ENCODE data around the gene HIF1A.

DNA sequence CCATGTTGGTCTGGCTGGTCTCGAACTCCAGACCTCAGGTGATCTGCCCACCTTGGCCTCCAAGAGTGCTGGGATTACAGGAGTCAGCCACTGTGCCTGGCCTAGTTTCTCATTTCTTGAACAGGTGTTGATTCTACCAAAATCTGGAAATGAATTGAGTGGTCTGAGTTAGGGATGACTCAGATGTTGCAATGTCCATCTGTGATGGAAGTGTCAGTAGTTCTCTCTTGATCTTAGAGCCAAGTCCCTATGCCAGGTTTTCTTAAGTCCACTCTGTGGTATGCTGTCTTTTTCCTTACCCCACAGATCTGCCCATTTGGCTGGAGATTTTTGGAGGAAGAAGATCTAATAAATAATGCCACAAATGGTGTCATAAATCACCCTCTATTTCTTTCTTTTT is 79.5 kb downstream of the HIF1A start:
- TF ChIP-seq GABPA (IDR thresholded peaks at IDR 0.05 in 1 of 2, conservative IDR thresholded peaks at IDR 0.05 in 1 of 2) (no peak), SP1 (IDR thresholded peaks at IDR 0.05) (no peak), CTCF (IDR thresholded peaks at IDR 0.05; ENCODE audit: low read depth, low read length, missing input control) (no peak), HNF4A (conservative IDR thresholded peaks at IDR 0.05) (no peak), TAF1 (conservative IDR thresholded peaks at IDR 0.05) (no peak), RXRA (IDR thresholded peaks at IDR 0.05) (no peak), JUND (IDR thresholded peaks at IDR 0.05) (no peak), ATF3 (IDR thresholded peaks at IDR 0.05) (no peak)
- TF ChIP-seq, protein P1, sequence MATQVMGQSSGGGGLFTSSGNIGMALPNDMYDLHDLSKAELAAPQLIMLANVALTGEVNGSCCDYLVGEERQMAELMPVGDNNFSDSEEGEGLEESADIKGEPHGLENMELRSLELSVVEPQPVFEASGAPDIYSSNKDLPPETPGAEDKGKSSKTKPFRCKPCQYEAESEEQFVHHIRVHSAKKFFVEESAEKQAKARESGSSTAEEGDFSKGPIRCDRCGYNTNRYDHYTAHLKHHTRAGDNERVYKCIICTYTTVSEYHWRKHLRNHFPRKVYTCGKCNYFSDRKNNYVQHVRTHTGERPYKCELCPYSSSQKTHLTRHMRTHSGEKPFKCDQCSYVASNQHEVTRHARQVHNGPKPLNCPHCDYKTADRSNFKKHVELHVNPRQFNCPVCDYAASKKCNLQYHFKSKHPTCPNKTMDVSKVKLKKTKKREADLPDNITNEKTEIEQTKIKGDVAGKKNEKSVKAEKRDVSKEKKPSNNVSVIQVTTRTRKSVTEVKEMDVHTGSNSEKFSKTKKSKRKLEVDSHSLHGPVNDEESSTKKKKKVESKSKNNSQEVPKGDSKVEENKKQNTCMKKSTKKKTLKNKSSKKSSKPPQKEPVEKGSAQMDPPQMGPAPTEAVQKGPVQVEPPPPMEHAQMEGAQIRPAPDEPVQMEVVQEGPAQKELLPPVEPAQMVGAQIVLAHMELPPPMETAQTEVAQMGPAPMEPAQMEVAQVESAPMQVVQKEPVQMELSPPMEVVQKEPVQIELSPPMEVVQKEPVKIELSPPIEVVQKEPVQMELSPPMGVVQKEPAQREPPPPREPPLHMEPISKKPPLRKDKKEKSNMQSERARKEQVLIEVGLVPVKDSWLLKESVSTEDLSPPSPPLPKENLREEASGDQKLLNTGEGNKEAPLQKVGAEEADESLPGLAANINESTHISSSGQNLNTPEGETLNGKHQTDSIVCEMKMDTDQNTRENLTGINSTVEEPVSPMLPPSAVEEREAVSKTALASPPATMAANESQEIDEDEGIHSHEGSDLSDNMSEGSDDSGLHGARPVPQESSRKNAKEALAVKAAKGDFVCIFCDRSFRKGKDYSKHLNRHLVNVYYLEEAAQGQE (IDR thresholded peaks at IDR 0.05) = no peak

Measured in liver (tissue), 3 donors.